Stomach (tissue), 9 donors: ENCODE results near the gene ITPR2. TPM values are rescaled to one million over a fixed set of nuclear protein-coding genes. Genes with fewer than 3 reads are reported as not detected.
A peak's percentile ranks its signal among the peaks of the same experiment; 100 is the strongest.

Experiments
- DNase-seq, 2 donors: peaks; one replicate each; pipeline versions ENCODE4 v3.0.0 to v3.0.0-alpha.2; 2013 to 2019
- H3K27ac ChIP-seq, 5 donors: fragments of 200-600 bp in 4 of 5; sonication (generic) in 4 of 5; one replicate each; pipeline ENCODE4 v1.5.1; 2013 to 2019; ENCODE audit warnings: mild to moderate bottlenecking in 1 of 5, moderate library complexity in 1 of 5
- H3K27me3 ChIP-seq, 3 donors: fragments of 200-600 bp; sonication (generic); one replicate each; pipeline ENCODE4 v1.5.1; 2017 to 2019; ENCODE audit warnings: mixed run types in 1 of 3
- H3K36me3 ChIP-seq, 4 donors: fragments of 200-600 bp; sonication (generic); 1 replicate in 3 of 4; 2 replicates in 1 of 4; pipeline ENCODE4 v1.5.1; 2016 to 2019
- H3K4me1 ChIP-seq, 4 donors: fragments of 200-600 bp; sonication (generic); one replicate each; pipeline ENCODE4 v1.5.1; 2016 to 2019
- H3K4me3 ChIP-seq, 4 donors: fragments of 200-600 bp; sonication (generic) in 3 of 4; one replicate each; pipeline ENCODE4 v1.5.1; 2016 to 2019; ENCODE audit warnings: mild to moderate bottlenecking in 1 of 4
- H3K9me3 ChIP-seq, 4 donors: fragments of 200-600 bp; sonication (generic); one replicate each; pipeline ENCODE4 v1.5.1; 2016 to 2019
- CTCF ChIP-seq, 7 experiments: fragments of 450-650 bp in 4 of 7; fragments of 200-600 bp in 3 of 7; sonication (generic) in 3 of 7; IDR thresholded peaks; one replicate each; pipeline ENCODE4 v1.5.1; 2016 to 2019; ENCODE audit warnings: antibody characterized with exemption in 7 of 7, control low read depth in 2 of 7, mild to moderate bottlenecking in 1 of 7
- EP300 ChIP-seq: sonication (generic); formaldehyde crosslinking; IDR thresholded peaks from one replicate; pipeline ENCODE4 v1.6.1; 2017; ENCODE audit warnings: antibody characterized with exemption
- POLR2A ChIP-seq, 4 donors: fragments of 450-650 bp; IDR thresholded peaks; one replicate each; pipeline ENCODE4 v1.6.1; 2016; ENCODE audit warnings: antibody characterized with exemption in 4 of 4, control low read depth in 2 of 4, mild to moderate bottlenecking in 1 of 4, moderate library complexity in 1 of 4
- POLR2AphosphoS5 ChIP-seq, 3 donors: sonication (generic); formaldehyde crosslinking; IDR thresholded peaks; one replicate each; pipeline ENCODE4 v1.6.1; 2016; ENCODE audit warnings: antibody characterized with exemption in 3 of 3
- WGBS, 5 donors: extraction: QIAGEN DNeasy Blood & Tissue Kit in 3 of 5; methylation state at CpG; one replicate each; pipeline versions ENCODE4 v1.1.5 to v1.1.7; 2013 to 2018; 5-methylcytosine and 5-hydroxymethylcytosine counted together
- intact Hi-C: fragments of 100-400 bp; cut with DNase I; formaldehyde crosslinking; loops from one replicate; pipeline ENCODE4 v1.15.1; 2023; ENCODE audit warnings: low total_unique reads
- polyA plus RNA-seq, 3 donors: library from polyadenylated mRNA; stranded (reverse); fragments of 200-250 nt; gene quantifications; one replicate each; pipeline ENCODE4 v1.2.3, GENCODE V29; 2013
- total RNA-seq, 5 donors: library from RNA; depleted of rRNA; stranded (reverse); fragments of >200 nt; gene quantifications; one replicate each; pipeline versions ENCODE4 v1.1.0 to v1.2.3, GENCODE V29; 2014 to 2016
- donor health status: healthy with polysubstance abuse.
- donor health status: Bipolar disorder and iron deficiency.
- donor health status: healthy.

ITPR2 gene
- total and polyA plus RNA-seq, 8 donors: 1.4 to 172 (median 23.4) TPM

GRCh38 chr12:26821212-26821701, 11.7 kb downstream of the ITPR2 start:
- Histone ChIP-seq H3K9me3 (no peaks in the 10 kb centered on the region), H3K4me1 (peaks cover 5 to 20% (median 10%) of the 10 kb centered on the region in 4 donors), H3K36me3 (no peaks in the 10 kb centered on the region), H3K4me3 (no peak overlapping the region), H3K27ac (no peak overlapping the region), H3K27me3 (no peaks in the 10 kb centered on the region)
- TF ChIP-seq POLR2AphosphoS5 (IDR thresholded peaks at IDR 0.05): no peak
- no peak for TF ChIP-seq EP300
- no peak for TF ChIP-seq POLR2A (IDR thresholded peaks at IDR 0.05)
- no peak for TF ChIP-seq CTCF (IDR thresholded peaks at IDR 0.05)
- DNase-seq: no peak
- WGBS, 5 donors: 67 to 81% (median 76%) methylated on average over 4 of the region's 4 CpGs
- intact Hi-C loops: no loop called here

GRCh38 chr12:26818636-26819035, 14.4 kb downstream of the ITPR2 start:
- Histone ChIP-seq H3K4me3 (no peak overlapping the region), H3K27ac (no peak overlapping the region), H3K4me1 (peaks cover 5 to 20% (median 10%) of the 10 kb centered on the region in 4 donors), H3K36me3 (no peaks in the 10 kb centered on the region), H3K9me3 (no peaks in the 10 kb centered on the region), H3K27me3 (no peaks in the 10 kb centered on the region)
- no peak for TF ChIP-seq POLR2A (IDR thresholded peaks at IDR 0.05)
- intact Hi-C loops: no loop called here
- DNase-seq: no peak
- WGBS, 5 donors: 29 to 76% (median 50%) methylated on average over 2 of the region's 2 CpGs

- no peak for DNase-seq
- no peak overlapping the region for H3K27ac ChIP-seq
- intact Hi-C loops: no loop called here
- H3K4me3 ChIP-seq: no peak overlapping the region
- no peaks in the 10 kb centered on the region for H3K9me3 ChIP-seq
- H3K27me3 ChIP-seq: no peaks in the 10 kb centered on the region
- TF ChIP-seq POLR2AphosphoS5 (IDR thresholded peaks at IDR 0.05): no peak
- no peak for TF ChIP-seq POLR2A (IDR thresholded peaks at IDR 0.05)
- TF ChIP-seq CTCF (IDR thresholded peaks at IDR 0.05): no peak
- no peak for TF ChIP-seq EP300
- H3K4me1 ChIP-seq: peaks cover 5 to 20% (median 10%) of the 10 kb centered on the region in 4 donors
- no peaks in the 10 kb centered on the region for H3K36me3 ChIP-seq
- 51 to 66% (median 52%) methylated on average over 3 of the region's 3 CpGs for WGBS, 5 donors
Measured at GRCh38 chr12:26818201-26818600, 14.8 kb downstream of the ITPR2 start.

GRCh38 chr12:26817183-26817591, 15.8 kb downstream of the ITPR2 start:
- no peak overlapping the region for H3K4me3 ChIP-seq
- no peak for TF ChIP-seq EP300
- no peak for TF ChIP-seq POLR2AphosphoS5 (IDR thresholded peaks at IDR 0.05)
- TF ChIP-seq CTCF (IDR thresholded peaks at IDR 0.05): no peak
- TF ChIP-seq POLR2A (IDR thresholded peaks at IDR 0.05): no peak
- H3K27me3 ChIP-seq: no peaks in the 10 kb centered on the region
- 28 to 56% (median 51%) methylated on average over 4 of the region's 4 CpGs for WGBS, 5 donors
- intact Hi-C loops: no loop called here
- H3K27ac ChIP-seq: peak overlapping the region in 2 of 5 donors; percentile 19 to 52
- peak in 1 of 2 donors; percentile 49 for DNase-seq
- H3K36me3 ChIP-seq: no peaks in the 10 kb centered on the region
- H3K4me1 ChIP-seq: peaks cover 5 to 20% (median 10%) of the 10 kb centered on the region in 4 donors
- no peaks in the 10 kb centered on the region for H3K9me3 ChIP-seq

- no peak overlapping the region for H3K27ac ChIP-seq
- H3K4me1 ChIP-seq: peaks cover 5 to 38% (median 19%) of the 10 kb centered on the region in 4 donors
- no peak overlapping the region for H3K4me3 ChIP-seq
- no peaks in the 10 kb centered on the region for H3K27me3 ChIP-seq
- no peaks in the 10 kb centered on the region for H3K9me3 ChIP-seq
- no peak for DNase-seq
- intact Hi-C loops: no loop called here
- 78 to 89% (median 85%) methylated on average over 7 of the region's 7 CpGs for WGBS, 5 donors
- TF ChIP-seq EP300: no peak
- no peak for TF ChIP-seq POLR2A (IDR thresholded peaks at IDR 0.05)
- no peak for TF ChIP-seq POLR2AphosphoS5 (IDR thresholded peaks at IDR 0.05)
- no peak for TF ChIP-seq CTCF (IDR thresholded peaks at IDR 0.05)
- no peaks in the 10 kb centered on the region for H3K36me3 ChIP-seq
Measured at GRCh38 chr12:26813812-26814211, 19.2 kb downstream of the ITPR2 start.
